OCI-LY1 (cell line): ENCODE results near the gene CFAP43.

Experiments
- H2AFZ ChIP-seq: fragments of 200-600 bp; sonication (generic), shearing (Covaris generic); 2 replicates; pipeline ENCODE4 v1.6.0; 2014; ENCODE audit warnings: antibody characterized with exemption, mild to moderate bottlenecking, low read length
- H3F3A ChIP-seq: fragments of 200-600 bp; sonication (generic), shearing (Covaris generic); 2 replicates; pipeline ENCODE4 v1.6.0; 2014; ENCODE audit warnings: mild to moderate bottlenecking, antibody characterized with exemption, low read length, moderate library complexity; ENCODE audit not compliant: insufficient read depth
- H3K27ac ChIP-seq: fragments of 200-600 bp; sonication (generic); 2 replicates; pipeline ENCODE4 v1.5.1; 2014; ENCODE audit warnings: low read length, mixed run types, mild to moderate bottlenecking, low read depth; ENCODE audit not compliant: poor library complexity, severe bottlenecking
- H3K27me3 ChIP-seq: fragments of 200-600 bp; sonication (generic); 2 replicates; pipeline ENCODE4 v1.6.0; 2014; ENCODE audit warnings: antibody characterized with exemption, mild to moderate bottlenecking, low read length, moderate library complexity; ENCODE audit not compliant: insufficient read depth
- H3K36me3 ChIP-seq: fragments of 200-600 bp; sonication (generic); 2 replicates; pipeline ENCODE4 v1.6.1; 2014; ENCODE audit warnings: mild to moderate bottlenecking, antibody characterized with exemption, low read length, moderate library complexity, mixed read lengths; ENCODE audit not compliant: insufficient read depth
- H3K4me1 ChIP-seq: fragments of 200-600 bp; sonication (generic); 2 replicates; pipeline ENCODE4 v1.5.1; 2014; ENCODE audit warnings: mild to moderate bottlenecking, low read length, moderate library complexity; ENCODE audit not compliant: insufficient read depth, severe bottlenecking
- H3K4me2 ChIP-seq: fragments of 200-600 bp; sonication (generic), shearing (Covaris generic); 2 replicates; pipeline ENCODE4 v1.6.1; 2014; ENCODE audit warnings: low read length
- H3K4me3 ChIP-seq: fragments of 200-600 bp; sonication (generic); 2 replicates; pipeline ENCODE4 v1.5.1; 2014; ENCODE audit warnings: low read length, low read depth, mild to moderate bottlenecking, mixed read lengths; ENCODE audit not compliant: poor library complexity, severe bottlenecking
- H3K79me2 ChIP-seq: fragments of 200-600 bp; shearing (Covaris generic); 2 replicates; pipeline ENCODE4 v1.6.1; 2016; ENCODE audit warnings: mixed run types, low read length, mixed read lengths; ENCODE audit not compliant: insufficient read depth
- H3K9ac ChIP-seq: fragments of 200-600 bp; sonication (generic), shearing (Covaris generic); 2 replicates; pipeline ENCODE4 v1.6.1; 2014; ENCODE audit warnings: mild to moderate bottlenecking, low read length, mixed read lengths
- H3K9me2 ChIP-seq: fragments of 200-600 bp; sonication (generic), shearing (Covaris generic); 2 replicates; pipeline ENCODE4 v1.6.1; 2014; ENCODE audit warnings: low read depth, mild to moderate bottlenecking, low read length, mixed read lengths
- H3K9me3 ChIP-seq: fragments of 200-600 bp; shearing (Covaris generic); 2 replicates; pipeline ENCODE4 v1.6.1; 2014; ENCODE audit warnings: low read length, mixed read lengths
- H4K20me1 ChIP-seq: fragments of 200-600 bp; sonication (generic), shearing (Covaris generic); 2 replicates; pipeline ENCODE4 v1.6.0; 2016; ENCODE audit warnings: mild to moderate bottlenecking, low read length; ENCODE audit not compliant: insufficient read depth
- EZH2 ChIP-seq: fragments of 200-600 bp; sonication (generic), shearing (Covaris generic); IDR thresholded peaks from 2 replicates; pipeline ENCODE4 v1.8.0; 2017; ENCODE audit warnings: borderline replicate concordance, mixed run types, mild to moderate bottlenecking, antibody characterized with exemption, low read length, moderate library complexity, mixed read lengths
- TF ChIP-seq, protein P1 (sequence below): fragments of 200-600 bp; sonication (generic), shearing (Covaris generic); IDR thresholded peaks from 2 replicates; pipeline ENCODE4 v1.5.1; 2017; ENCODE audit warnings: mild to moderate bottlenecking, antibody characterized with exemption, low read length, moderate library complexity, mixed read lengths

CFAP43 gene

DNA sequence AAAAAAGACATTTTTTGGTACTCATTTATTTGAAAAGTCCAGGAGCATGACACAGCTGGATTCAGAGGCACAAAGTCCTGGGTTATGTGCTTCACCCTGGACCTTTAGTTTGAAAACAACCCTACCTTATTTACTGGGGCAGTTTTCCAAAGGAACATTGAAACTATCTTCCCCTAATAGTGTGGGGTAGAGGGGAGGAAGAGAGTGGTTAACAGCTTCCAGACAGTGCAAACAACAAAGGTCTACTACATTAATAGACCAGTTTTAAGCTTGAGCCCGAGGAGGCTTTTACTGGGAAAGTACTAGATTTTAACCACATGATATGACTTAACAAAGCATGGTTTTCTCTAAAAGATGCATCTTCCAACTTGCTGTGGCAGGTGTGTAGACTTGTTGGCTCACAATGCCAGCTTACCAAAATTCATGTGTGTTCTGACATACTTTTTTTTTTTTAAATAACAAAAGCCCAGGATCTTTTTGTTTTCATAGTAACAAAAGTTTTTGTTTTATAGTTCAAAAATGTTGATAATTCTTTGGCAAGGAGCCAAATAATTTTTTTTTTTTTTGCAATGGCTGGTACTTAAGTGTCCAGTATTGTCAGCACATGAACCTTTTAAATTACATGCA is 24.3 kb upstream of the CFAP43 start:
- no peak for TF ChIP-seq EZH2
- TF ChIP-seq, protein P1, sequence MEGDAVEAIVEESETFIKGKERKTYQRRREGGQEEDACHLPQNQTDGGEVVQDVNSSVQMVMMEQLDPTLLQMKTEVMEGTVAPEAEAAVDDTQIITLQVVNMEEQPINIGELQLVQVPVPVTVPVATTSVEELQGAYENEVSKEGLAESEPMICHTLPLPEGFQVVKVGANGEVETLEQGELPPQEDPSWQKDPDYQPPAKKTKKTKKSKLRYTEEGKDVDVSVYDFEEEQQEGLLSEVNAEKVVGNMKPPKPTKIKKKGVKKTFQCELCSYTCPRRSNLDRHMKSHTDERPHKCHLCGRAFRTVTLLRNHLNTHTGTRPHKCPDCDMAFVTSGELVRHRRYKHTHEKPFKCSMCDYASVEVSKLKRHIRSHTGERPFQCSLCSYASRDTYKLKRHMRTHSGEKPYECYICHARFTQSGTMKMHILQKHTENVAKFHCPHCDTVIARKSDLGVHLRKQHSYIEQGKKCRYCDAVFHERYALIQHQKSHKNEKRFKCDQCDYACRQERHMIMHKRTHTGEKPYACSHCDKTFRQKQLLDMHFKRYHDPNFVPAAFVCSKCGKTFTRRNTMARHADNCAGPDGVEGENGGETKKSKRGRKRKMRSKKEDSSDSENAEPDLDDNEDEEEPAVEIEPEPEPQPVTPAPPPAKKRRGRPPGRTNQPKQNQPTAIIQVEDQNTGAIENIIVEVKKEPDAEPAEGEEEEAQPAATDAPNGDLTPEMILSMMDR = no peak
- H3K36me3 ChIP-seq = peaks cover 27% of the 10 kb centered on the region
- H3K4me2 ChIP-seq = peak overlapping the region; percentile 63; the same call in 1 of the 2 replicates
- no peak overlapping the region for H3K27ac ChIP-seq
- no peak overlapping the region for H3K9ac ChIP-seq
- peaks cover 13% of the 10 kb centered on the region for H3K4me1 ChIP-seq
- H3F3A ChIP-seq = no peaks in the 10 kb centered on the region
- no peaks in the 10 kb centered on the region for H3K27me3 ChIP-seq
- no peaks in the 10 kb centered on the region for H3K9me2 ChIP-seq
- peak overlapping the region; percentile 68 for H3K4me3 ChIP-seq
- no peaks in the 10 kb centered on the region for H3K9me3 ChIP-seq
- no peaks in the 10 kb centered on the region for H4K20me1 ChIP-seq
- no peak overlapping the region for H2AFZ ChIP-seq
- H3K79me2 ChIP-seq = no peaks in the 10 kb centered on the region; the same call in 1 of the 2 replicates

DNA sequence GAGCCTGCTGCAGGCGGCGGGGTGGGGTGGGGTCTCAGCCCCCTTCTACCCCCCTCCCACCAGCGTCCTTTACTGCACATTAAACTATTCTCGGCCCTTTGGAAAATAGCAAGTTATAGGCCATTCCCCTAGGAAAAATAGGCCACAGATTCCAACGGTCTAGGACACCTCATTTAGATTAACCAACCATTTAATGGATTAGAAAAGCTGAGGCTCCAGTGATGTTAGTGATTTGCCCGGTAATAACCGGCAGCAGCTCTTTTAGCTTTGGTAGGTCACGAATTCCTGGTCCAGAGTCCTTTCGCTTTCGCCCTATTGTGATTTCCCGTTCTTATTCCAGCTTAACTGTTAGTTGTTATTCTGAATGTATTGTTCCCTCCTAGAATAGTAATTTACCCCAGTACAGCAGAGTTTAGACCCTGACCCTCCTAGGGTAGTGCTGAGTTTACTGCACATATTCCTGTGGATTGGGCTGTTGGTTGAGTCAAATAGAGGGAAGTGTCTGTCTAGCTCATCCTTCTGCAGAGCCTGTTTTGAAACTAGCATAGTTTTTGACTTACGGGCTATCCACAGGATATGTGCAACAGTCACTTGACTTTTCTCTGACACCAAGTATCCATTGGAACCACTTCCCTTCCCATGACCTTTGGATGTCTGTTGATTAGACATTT is 23.3 kb upstream of the CFAP43 start:
- Histone ChIP-seq H3K79me2 (no peaks in the 10 kb centered on the region; the same call in 1 of the 2 replicates), H3K4me3 (peak overlapping the region; percentile 68), H3K36me3 (peaks cover 21% of the 10 kb centered on the region), H3F3A (no peaks in the 10 kb centered on the region), H3K9me3 (no peaks in the 10 kb centered on the region), H3K27me3 (no peaks in the 10 kb centered on the region), H3K4me1 (peaks cover 13% of the 10 kb centered on the region), H2AFZ (no peak overlapping the region), H3K4me2 (peak overlapping the region; percentile 63), H4K20me1 (no peaks in the 10 kb centered on the region), H3K27ac (no peak overlapping the region), H3K9me2 (no peaks in the 10 kb centered on the region), H3K9ac (peak overlapping the region; percentile 74)
- no peak for TF ChIP-seq EZH2
- TF ChIP-seq, protein P1 = no peak

DNA sequence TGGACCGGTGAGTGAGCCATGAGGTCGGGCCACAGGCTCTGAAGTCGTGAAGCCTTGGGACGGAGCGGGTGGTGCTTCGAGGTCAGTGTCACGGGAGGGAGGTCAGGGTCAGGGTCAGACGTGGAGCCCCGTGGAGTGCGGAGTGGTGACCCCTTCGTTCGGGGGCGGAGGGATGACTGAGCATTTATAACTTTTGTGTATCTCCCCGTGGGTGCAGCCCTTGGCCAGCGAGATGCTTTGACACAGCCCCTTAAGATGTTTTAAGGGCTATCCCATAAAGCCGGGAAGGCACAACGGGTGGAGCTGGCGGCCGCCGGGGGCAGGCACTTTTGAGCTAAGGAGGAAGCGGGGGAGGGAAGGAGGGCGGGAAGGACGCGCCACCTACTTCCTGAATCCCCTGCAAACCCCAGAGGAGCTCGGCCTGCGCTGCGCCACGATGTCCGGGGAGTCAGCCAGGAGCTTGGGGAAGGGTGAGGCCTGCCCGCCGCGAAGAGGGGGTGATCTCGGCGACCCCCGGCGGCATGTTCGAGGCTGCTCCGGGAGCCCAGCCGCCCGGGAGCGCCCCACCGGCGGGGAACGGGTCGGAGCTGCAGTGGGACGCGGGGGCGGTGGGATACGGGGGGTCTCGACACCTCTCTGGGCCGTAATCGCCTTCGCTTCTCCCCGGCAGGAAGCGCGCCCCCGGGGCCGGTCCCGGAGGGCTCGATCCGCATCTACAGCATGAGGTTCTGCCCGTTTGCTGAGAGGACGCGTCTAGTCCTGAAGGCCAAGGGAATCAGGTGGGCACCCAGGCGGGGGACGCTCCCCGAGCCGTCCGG is 22.5 kb upstream of the CFAP43 start, which contains the start of gene GSTO1:
Gene GSTO1, plus strand, starts transcription at position 400 of the 818 bp plus-strand sequence. Its CDS starts 37 bp downstream, at position 437.
- H2AFZ ChIP-seq = no peak within 1 kb of the TSS
- no peaks in the 10 kb centered on the region for H3K79me2 ChIP-seq
- H3K9me3 ChIP-seq = no peaks in the 10 kb centered on the region
- no peaks in the 10 kb centered on the region for H4K20me1 ChIP-seq
- H3K36me3 ChIP-seq = peaks cover 13% of the 10 kb centered on the region
- H3K4me3 ChIP-seq = peak within 1 kb of the TSS; percentile 68
- no peak within 1 kb of the TSS for H3K27ac ChIP-seq
- TF ChIP-seq, protein P1 = no peak
- TF ChIP-seq EZH2 = no peak
- H3K9me2 ChIP-seq = no peaks in the 10 kb centered on the region
- H3F3A ChIP-seq = no peaks in the 10 kb centered on the region
- peak within 1 kb of the TSS; percentile 74 for H3K9ac ChIP-seq
- no peaks in the 10 kb centered on the region for H3K27me3 ChIP-seq
- H3K4me2 ChIP-seq = peak within 1 kb of the TSS; percentile 63
- peaks cover 13% of the 10 kb centered on the region for H3K4me1 ChIP-seq
